ENCODE measurements around the gene GATA5.

DNA sequence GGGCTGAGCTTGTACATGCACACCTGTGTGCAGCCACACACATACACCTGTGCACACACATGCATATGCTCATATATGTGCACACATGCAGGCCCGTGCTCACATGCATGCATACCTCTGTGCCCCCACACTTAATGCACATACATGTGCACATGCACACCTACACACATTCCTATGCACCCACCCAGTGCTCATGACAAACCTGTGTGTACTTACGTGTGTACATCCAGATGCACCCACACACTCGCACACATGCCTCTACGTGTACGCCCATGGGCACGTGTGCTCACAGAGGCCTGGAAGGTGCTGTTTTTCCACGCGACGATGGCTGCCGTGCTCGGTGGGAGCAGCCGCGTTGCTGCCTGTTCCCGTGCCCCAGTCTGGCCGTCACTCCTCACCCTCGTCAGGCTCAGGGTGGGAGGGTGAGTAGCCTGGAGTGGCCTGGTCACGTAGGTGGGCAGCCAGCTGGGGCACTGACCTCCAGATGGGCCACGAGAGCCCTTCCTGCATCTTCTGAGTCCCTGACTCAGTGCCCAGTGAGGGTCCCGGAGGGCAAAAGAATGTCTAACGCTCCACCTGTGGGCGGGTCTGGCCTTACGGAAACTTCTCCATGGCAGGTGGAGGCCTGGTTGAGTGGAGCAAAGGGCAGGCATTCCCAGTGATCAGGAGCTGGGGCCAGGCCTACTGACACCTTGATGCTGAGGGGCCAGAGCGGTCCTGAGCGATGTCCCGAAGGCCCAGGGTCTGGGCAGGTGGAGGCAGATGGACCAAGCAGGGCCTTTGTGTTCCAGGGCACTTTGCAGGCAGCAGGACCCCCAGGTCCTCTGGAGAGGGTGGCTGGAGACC lies 8.0 kb upstream of the GATA5 start:
- TF ChIP-seq ZFX (IDR thresholded peaks at IDR 0.05) (no peak), POLR2AphosphoS5 (IDR thresholded peaks at IDR 0.05; ENCODE audit: low read depth, low read length) (no peak), SIN3A (IDR thresholded peaks at IDR 0.05; ENCODE audit: low read depth) (no peak), CEBPB (IDR thresholded peaks at IDR 0.05; ENCODE audit: low read depth) (no peak), ZNF274 (IDR thresholded peaks at IDR 0.05; ENCODE audit: low read depth, low read length) (no peak), JUND (IDR thresholded peaks at IDR 0.05) (no peak), POLR2A (IDR thresholded peaks at IDR 0.05; ENCODE audit: borderline replicate concordance, extremely low read depth, insufficient read depth, insufficient read length) (no peak), YY1 (IDR thresholded peaks at IDR 0.05; ENCODE audit: extremely low read depth, insufficient replicate concordance, low read depth, low read length) (no peak), CBX3 (IDR thresholded peaks at IDR 0.05; ENCODE audit: low read depth) (no peak), RAD21 (IDR thresholded peaks at IDR 0.05; ENCODE audit: low read depth) (no peak), EZH2 (IDR thresholded peaks at IDR 0.05) (no peak), EZH2phosphoT487 (IDR thresholded peaks at IDR 0.05; ENCODE audit: borderline replicate concordance) (no peak)
- TF ChIP-seq, protein P1, sequence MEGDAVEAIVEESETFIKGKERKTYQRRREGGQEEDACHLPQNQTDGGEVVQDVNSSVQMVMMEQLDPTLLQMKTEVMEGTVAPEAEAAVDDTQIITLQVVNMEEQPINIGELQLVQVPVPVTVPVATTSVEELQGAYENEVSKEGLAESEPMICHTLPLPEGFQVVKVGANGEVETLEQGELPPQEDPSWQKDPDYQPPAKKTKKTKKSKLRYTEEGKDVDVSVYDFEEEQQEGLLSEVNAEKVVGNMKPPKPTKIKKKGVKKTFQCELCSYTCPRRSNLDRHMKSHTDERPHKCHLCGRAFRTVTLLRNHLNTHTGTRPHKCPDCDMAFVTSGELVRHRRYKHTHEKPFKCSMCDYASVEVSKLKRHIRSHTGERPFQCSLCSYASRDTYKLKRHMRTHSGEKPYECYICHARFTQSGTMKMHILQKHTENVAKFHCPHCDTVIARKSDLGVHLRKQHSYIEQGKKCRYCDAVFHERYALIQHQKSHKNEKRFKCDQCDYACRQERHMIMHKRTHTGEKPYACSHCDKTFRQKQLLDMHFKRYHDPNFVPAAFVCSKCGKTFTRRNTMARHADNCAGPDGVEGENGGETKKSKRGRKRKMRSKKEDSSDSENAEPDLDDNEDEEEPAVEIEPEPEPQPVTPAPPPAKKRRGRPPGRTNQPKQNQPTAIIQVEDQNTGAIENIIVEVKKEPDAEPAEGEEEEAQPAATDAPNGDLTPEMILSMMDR (IDR thresholded peaks at IDR 0.05 in 2 of 3, conservative IDR thresholded peaks at IDR 0.05 in 1 of 3; ENCODE audit: borderline replicate concordance in 1 of 3, insufficient read depth in 1 of 3, low read depth in 2 of 3, low read length in 2 of 3), result no peak
- TF ChIP-seq, protein P2, sequence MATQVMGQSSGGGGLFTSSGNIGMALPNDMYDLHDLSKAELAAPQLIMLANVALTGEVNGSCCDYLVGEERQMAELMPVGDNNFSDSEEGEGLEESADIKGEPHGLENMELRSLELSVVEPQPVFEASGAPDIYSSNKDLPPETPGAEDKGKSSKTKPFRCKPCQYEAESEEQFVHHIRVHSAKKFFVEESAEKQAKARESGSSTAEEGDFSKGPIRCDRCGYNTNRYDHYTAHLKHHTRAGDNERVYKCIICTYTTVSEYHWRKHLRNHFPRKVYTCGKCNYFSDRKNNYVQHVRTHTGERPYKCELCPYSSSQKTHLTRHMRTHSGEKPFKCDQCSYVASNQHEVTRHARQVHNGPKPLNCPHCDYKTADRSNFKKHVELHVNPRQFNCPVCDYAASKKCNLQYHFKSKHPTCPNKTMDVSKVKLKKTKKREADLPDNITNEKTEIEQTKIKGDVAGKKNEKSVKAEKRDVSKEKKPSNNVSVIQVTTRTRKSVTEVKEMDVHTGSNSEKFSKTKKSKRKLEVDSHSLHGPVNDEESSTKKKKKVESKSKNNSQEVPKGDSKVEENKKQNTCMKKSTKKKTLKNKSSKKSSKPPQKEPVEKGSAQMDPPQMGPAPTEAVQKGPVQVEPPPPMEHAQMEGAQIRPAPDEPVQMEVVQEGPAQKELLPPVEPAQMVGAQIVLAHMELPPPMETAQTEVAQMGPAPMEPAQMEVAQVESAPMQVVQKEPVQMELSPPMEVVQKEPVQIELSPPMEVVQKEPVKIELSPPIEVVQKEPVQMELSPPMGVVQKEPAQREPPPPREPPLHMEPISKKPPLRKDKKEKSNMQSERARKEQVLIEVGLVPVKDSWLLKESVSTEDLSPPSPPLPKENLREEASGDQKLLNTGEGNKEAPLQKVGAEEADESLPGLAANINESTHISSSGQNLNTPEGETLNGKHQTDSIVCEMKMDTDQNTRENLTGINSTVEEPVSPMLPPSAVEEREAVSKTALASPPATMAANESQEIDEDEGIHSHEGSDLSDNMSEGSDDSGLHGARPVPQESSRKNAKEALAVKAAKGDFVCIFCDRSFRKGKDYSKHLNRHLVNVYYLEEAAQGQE (IDR thresholded peaks at IDR 0.05; ENCODE audit: low read depth), result no peak
